ENCODE data around the gene SLC26A9.
"Not testable (repeated sequence)": the region's sequence is repeated elsewhere in the genome, so short reads cannot be mapped to it uniquely, and the experiment has no call there.

Gene SLC26A9

GRCh38 chr1:205883792-205884191 lies 59.5 kb downstream of the SLC26A9 start:
- DNase-seq: no peak

DNA sequence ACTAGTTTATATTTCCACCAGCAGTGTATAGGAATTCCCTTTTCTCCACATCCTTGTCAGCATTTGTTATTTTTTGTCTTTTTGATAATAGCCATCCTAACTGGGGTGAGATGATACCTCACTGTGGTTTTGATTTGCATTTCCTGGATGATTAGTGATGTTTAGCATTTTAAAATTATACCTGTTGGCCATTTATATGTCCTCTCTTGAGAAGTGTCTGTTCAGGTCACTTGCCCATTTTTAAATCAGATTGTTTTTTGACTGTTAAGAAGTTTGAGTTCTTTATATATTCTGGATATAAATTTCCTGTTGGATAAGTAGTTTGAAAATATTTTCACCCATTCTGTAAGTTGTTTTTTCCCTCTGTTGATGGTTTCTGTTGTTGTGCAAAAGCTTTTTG lies 62.3 kb downstream of the SLC26A9 start:
- DNase-seq: no peak

DNA sequence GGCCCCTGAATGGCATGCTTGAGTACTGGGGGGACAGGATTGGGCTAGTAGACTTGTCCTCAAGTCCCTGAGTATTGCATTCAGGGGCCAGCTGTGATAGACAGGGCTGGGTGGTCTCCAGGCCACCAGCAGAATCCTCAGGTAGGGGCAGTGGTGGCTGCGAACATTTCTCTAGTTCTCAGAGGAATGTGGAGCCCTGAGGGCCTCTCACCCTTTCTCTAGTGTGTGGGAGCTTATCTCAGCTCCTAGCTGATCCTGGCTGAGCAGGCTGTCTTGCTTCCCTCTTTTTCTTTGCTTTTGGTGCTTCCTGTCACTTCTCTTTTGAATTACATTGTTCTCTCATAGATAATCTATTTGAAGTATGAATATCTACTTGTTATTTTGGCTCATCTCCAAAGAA lies 63.3 kb downstream of the SLC26A9 start:
- no peak for DNase-seq

DNA sequence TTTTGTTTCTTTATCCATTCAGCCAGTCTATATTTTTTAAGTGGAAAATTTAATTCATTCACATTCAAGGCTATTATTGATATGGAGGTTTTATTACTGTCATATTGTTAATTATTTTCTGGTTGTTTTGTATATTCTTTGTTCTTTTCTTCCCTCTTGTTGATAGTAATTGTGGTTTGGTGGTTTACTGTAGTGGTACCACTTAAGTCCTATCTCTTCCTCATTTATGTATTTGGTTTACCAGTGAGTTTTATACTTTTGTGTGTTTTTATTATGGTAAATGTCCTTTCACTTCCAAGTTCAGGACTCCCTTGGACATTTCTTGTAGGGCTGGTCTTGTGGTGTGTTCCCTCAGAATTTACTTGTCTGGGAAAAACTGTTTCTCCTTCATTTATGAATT lies 65.2 kb downstream of the SLC26A9 start:
- DNase-seq: no peak

DNA sequence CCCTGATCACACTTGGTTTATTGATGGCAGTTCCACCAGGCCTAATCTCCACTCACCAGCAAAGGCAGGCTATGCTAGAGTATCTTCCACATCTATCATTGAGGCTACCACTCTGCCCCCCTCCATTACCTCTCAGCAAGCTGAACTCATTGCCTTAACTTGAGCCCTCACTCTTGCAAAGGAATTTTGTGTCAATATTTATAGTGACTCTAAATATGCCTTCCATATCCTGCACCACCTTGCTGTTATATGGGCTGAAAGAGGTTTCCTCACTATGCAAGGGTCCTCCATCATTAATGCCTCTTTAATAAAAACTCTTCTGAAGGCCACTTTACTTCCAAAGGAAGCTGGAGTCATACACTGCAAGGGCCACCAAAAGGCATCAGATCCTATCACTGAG lies 70.1 kb downstream of the SLC26A9 start:
- not testable (repeated sequence) for DNase-seq

GRCh38 chr1:205870236-205870635 lies 73.0 kb downstream of the SLC26A9 start:
- DNase-seq: no peak
